HG03159 (cell line): ENCODE measurements around the gene GREB1.

Experiments
- ATAC-seq: cut with Tn5 transposase; IDR thresholded peaks from one replicate; pipeline ENCODE4 v1.9.1; 2021; ENCODE audit warnings: mild to moderate bottlenecking, moderate library complexity; ENCODE audit not compliant: unreplicated experiment

Gene GREB1

DNA sequence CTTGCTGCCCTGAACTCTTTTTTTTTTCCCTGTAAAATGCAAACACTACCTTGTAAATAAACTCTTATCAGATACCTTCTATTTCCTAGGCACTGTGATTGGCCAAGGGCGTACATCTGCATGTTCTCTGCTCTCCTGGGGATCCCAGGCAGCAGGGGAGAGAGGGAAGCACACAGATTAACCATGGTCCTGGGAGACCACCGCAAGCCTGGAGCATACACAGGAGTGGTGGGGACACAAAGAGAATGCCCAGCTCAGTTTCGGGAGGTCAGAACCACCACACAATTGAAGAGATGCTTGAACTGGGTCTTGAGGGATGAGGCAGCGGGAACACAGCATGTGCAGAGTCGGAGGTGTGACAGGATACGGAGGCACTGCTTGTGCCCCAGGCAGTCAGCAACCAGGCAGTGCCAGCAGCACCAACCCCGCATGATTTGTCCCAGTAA lies 2.1 kb downstream of the GREB1 start:
- no peak for ATAC-seq

DNA sequence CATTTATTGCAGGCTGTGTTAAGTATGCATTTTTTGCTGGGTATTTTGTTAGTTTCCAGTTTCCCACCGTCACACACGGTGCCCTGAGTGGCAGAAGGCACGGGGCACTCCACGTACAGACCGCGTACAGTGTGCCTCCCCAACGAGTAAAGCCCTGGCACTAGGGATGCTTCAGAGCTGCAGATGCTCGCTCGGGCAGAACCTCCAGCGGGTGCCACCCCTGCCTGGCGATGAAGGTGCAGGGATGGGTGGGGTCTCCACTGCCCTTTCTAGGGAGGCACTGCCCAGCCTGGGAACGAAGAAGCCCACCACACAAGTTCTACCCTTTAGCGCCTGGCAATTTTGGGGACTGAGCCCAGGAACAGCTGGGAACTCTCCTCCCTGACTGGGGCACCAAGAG lies 4.1 kb downstream of the GREB1 start:
- ATAC-seq, result no peak

DNA sequence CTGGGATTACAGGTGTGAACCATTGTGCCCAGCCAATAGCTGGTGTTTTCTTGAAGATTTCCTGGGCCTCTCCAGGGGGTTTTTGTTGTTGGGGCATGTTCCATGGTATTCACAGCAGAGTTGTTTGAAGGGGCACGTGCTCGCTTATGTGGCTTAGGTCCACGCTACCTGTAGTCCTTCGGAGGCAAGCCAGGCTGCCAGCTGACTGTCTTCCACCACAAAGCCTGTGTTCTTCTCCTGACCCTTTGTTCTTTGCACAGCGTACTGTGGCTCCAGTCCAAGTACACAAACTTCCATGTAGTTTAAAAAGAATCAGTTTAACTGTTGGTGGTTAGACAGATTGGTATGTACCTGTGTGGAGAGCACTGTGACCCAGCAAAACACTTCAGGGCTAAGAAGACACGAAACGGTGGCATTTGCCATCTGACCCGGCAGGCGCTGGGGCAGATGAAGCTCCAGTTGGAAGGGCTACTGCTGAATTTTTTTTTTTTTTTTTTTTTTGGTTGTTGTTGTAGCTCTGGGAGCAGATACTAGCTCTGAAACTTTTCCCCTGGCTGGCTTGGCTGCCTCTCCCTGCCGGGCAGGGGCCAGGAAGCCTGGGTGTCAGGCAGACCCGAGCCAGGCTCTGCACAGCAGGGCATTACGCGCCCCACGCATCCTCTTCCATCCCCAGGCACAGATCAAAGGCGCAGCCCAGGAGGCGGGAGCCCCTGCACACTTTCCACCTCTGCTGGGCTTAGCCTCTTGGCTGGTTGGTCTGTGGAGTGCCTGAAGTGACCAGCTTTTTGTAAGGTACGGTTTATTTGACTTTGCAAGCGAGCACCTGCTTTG lies 5.7 kb downstream of the GREB1 start:
- no peak for ATAC-seq

DNA sequence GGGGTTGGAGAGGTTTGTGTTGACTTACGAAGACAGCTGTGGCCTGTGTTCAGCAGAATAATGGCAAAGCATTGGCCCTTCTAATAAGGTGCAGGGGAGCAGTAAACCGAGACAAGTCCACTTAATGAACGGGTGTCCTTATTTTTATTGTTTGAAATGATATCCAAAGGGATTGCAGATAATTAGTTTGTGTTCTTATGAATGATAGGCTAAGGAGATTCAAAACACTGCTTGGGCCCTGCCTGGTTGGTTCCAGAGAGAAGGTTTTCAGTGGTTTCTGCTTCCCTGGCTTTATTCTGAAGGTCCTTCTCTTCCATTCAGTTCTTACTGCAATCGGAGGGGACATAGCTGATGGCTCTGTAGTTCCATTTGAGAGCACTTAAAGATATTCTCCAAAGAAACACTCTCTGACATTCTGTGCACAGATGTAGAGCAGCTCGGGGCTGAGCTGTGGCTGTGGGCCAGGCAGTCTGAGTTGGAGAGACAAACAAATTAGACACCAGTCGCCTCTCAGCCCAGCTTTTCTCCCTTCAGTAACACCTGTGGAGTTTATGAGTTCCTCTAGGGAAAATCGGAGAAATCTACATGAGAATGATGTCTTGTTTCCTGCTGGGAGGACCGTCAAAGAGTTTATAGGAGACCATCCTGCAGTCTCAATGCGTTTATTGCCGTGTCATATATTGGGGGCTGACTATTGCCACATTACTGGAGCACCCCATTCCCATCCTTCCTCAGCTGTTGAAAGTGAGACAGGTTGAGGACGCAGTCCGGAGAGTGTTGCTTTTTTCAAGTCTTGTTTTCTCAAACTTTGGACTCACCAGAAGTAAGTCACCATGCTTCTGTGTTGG lies 6.5 kb downstream of the GREB1 start:
- no peak for ATAC-seq

DNA sequence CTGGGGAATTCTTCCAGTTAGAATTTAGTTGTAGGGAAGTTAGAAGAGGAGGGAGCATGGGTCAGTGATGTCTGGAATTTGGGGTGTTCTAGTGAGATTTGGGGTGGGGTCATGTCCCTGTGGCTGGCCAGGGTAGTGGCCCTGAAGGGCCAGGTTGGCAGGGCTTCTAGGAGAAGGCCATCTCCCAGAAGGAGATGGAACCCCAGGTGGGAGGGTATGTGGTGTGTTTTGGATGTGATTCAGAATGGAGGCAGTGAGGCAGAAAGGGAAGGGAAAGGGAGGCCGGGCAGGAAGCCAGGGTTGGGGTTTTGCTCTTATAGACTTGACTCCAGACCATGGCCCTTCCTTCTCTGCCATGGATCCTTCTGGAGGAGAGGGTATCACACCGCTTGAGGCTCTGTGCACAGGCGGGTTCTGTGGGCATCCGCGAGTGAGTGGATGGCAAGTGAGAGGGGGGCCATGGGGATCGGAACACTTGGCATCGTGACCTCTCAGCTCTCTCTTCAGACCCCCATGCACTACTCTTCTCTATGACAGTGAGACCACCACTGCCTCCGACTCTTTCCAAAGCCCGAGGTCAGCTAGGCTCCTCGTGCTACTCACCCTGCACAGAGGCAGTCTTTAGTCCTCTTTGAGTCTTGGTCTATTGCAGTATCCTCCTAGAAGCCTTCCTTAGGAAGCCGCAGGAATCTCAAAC lies 7.3 kb downstream of the GREB1 start:
- ATAC-seq, result no peak

DNA sequence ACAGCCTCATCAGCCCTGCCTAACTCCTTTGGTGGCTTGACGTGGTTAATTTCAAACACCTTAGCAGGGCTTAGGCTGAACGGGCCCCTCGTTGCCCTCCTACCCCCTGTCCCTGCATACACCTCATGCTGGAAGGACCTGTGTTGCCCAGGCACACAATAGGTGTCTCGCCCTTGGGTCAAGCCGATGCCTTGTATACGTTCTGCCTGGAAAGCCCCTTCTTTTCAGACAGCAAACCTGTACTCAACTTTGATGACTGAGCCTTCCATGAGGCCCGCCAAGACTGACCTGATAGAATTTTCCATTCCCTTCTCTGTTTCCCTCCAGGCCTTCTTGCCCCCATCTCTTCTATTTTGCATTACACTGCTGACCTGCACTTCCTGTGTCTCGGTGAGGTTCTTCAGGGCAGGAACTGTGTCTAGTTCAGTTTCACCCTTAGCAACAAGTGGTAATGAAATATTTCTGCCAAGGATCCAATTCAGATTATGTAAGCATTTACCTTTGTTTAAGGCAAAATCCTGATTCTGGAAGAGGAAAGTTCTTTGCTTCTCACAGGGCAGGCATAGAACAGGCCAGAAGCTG lies 7.9 kb downstream of the GREB1 start:
- no peak for ATAC-seq

DNA sequence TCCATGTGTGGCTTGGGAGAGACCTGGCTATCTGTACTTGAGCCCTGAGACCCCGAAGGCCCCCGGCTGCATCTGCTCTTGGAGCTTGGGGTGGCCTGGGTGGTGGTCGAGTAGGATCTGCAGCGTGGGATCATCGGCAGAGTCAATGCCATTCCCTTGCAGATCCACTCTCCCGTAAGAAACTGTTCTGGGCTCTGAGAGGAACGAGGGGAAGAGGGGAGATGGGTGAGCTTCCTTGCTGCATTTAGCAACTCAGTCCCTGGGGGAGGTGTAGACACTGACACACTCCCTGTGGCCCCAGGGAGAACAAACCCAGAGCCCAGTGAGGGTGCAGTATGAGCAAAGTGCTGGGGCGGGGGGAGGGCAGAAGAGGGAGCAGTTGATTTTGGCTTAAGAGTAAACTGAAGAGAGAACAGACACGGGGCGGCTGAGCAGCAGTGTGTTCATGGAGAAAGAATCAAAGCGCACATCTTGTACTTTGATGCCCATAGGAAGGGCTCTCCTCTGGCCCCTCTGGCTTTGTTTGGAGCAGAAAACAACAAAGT lies 8.5 kb downstream of the GREB1 start:
- no peak for ATAC-seq

DNA sequence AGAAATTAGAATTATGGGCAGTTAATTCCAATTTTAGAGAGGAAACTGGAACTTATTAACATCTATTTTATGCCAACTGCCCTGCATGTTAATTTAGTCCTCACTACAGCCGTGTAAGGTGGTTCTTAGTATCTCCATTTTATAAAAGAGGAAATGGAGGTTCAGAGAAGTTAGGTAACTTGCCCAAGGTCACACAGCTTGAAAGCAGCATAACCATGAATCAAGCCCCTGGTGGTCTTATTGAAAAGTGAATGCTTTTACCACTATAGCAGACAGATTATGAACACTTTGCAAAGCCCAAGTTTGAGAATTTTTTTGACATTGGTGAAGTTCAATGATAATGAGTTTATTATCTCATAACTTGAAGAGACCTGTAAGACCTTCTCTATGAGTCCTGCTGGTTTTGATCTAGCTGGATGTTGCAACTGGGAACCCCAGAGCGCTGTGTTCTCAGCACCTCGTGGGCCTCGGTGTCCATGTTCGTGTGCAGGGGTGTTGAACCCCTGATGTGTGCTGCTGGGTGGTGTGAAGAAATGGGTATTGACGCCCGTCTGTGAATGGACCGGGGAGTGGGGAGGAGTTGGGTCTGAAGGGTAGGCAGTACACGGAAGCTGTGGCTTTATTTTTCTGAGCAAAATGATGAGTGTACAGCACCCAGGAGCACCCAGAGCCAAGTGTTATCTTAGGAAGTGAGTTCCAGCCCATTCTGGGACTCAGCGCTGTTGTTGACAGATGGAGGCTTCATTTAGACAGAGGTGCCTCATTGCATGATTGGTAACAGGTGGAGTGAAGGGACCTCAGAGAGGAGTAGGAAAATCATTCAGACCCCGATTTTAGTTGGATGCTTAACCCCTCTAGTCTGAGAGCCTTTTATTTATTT lies 9.7 kb downstream of the GREB1 start:
- no peak for ATAC-seq

DNA sequence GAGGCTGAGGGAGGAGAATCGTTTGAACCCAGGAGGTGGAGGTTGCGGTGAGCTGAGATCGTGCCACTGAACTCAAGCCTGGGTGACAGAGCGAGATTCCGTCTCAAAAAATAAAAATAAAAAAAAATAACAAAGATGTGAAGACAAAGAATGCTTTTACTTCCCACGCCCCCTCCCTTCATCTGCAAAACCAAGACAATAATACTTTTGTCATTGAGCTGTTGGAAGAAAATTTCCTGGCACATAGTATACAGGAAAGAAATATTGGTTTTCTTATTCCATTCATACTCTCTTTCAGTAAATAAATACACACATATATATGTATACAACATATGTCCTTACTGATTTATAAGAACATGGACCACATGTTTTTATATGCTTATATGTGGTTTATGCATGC lies 12.2 kb downstream of the GREB1 start:
- ATAC-seq, result no peak

DNA sequence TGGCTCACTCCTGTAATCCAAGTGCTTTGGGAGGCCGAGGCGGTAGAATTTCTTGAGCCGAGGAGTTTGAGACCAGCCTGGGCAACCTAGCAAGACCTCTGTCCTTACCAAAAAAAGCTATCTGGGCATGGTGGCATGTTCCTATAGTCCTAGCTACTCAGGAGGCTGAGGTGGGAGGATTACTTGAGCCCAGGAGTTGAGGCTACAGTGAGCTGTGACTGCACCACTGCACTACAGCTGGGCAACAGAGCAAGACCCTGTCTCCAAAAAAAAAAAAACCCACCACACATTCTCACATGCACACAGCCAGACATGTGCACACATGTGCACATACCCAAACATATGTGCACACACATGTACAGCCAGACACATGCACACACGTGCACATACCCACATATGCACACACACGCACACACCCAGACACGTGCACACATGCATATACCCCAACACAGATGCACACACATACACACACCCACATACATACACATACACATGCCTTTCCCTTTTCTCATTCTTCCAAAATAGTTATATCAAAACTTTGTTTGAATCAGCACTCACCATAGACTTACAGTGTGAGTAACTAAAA lies 14.2 kb downstream of the GREB1 start:
- ATAC-seq, result no peak

DNA sequence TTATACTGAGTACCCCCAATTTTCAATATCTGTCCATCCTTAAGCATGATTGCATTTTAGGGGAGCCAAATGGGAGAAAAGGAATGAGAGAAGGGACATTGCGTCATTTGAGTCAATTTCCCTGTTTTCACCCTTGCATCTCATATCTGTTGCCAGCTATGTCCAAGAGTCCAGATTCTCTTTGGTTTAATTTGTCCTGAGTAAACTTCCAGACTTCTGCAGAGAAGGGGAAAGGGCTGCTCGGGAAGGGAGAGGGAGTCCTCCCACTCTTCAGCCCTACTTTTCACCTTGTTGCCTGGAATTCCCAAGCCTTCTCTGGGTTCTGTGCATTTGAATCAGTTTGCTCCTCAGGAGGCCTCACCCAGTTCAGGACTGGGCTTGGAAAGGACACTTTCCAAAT lies 16.5 kb downstream of the GREB1 start:
- ATAC-seq, result no peak

DNA sequence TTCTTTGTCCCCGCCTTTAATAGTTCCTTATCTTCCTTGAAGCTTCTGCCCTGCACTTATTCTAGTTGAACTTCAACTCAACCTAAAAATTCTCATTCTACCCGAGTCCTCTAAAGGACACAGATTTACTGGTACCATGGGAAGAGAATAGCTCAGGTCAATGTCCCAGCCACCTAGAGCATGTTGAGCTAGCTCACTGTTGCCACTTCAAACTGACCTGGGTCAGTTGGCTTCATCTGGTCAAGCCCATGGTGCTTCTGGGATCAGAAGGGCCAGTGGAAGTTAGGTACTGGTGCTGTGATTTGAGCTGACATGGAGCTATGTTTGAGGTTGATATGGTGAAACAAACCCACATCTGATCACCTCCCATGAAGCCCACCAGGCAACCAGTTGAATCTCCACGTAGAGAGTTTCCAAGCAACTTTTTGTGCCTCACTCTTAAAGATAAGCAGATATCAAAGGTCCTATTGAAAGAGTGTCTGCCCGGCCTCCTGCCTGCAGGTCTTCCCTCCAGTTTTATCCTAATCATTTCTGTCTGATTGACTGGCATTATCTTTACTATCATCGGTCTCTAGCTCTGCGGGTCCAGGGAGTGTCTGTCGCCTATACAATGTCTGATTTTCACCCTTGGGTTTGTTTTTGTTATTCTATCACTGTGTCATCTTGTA lies 17.2 kb downstream of the GREB1 start:
- no peak for ATAC-seq

DNA sequence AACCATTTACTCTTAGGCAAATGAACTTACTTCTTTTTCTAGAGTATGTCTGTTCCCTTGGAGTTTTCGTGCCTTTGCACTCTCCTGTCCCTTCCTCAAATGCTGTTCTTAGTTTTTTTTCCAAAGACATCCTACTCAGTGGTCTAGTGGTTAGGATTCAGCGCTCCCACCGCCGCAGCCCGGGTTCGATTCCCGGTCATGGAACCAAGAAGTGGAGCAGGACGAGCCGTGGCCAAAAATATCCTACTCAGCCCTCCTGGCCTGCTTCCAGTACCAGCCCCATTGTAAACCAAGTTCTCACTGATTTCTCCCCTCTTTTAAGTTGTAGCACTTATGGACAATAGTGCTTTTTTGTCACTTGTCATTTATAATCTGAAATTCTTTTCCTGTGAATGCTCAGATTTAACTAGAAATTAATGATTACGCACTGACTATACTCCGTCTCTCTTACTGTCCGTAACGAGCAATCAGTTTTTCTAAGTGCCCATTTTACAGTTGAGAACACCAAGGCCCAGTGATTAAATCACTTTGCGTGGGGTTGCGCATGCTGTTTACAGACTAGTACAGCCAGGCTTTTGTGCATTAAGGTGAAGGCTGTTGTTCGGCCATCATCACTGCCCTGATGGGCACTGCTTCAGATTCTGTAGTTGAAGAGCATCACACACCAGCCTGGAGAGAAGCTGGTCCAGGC lies 17.9 kb downstream of the GREB1 start:
- no peak for ATAC-seq

DNA sequence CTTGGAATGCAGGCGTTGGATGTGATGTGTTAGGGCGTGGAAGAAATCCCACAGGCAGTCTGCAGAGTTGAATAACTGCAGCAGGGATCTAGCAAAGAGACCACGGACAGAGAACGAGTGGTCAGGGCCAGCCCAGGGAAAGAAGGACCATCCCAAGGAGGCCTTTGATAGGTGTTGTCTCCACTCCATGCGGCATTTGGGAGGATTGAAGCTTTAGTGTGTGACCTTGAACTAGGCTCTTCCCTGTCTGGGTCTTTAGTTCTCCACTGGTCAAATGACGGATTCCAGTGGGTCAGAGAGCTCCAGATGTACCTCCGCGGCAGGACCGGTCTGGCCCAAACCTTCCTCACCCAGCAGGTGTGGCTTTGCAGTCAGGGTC lies 18.4 kb downstream of the GREB1 start:
- ATAC-seq, result no peak

DNA sequence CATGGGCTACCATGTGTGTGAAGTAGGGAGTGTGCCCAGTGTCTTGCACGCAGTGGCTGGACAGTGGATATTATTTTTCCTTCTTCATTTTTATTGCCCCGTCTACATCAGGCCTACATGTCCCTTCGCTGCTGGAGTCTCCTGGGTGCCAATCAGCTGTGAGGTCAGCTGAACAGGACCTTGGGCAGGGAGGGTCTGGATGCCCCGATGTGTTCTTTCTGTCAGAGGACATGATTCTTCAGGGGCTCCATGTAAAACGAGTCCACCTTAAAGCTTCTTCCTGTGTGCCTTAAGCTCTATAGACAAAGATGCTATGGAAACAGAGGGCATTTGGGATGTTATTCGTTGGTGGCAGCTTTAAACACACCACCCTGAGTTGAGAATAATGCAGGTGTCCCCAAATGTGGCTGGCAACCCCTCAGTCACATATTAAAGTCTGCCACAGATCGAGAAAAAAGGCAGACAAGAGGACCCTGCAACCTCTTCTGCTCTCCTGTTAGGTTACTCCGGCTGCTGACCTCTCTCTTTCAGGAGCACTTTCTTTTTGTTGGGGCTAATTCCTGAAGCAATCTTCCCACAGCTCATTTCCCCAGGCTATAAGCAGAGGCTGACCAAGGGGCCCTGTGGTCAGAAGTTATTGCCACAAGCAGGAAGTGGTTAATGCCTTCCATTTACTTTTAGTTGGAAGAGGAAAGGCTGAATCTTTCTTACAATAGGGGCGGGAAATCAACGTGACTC lies 20.0 kb downstream of the GREB1 start:
- ATAC-seq, result no peak

DNA sequence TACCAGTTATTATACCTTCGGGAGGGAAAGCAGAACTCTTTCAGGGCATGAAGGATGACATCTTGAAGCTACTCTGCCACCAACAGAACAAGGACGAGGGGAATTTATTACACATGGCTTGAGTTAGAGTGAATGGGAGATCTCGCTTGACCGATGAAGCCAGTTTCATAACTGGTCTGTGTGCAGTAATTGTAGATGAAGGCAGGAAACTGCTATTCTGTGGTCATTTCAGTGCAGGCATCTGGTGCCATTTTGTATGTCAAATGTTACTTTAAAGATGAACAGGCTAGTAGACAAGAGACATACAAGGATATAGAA lies 20.5 kb downstream of the GREB1 start:
- no peak for ATAC-seq

DNA sequence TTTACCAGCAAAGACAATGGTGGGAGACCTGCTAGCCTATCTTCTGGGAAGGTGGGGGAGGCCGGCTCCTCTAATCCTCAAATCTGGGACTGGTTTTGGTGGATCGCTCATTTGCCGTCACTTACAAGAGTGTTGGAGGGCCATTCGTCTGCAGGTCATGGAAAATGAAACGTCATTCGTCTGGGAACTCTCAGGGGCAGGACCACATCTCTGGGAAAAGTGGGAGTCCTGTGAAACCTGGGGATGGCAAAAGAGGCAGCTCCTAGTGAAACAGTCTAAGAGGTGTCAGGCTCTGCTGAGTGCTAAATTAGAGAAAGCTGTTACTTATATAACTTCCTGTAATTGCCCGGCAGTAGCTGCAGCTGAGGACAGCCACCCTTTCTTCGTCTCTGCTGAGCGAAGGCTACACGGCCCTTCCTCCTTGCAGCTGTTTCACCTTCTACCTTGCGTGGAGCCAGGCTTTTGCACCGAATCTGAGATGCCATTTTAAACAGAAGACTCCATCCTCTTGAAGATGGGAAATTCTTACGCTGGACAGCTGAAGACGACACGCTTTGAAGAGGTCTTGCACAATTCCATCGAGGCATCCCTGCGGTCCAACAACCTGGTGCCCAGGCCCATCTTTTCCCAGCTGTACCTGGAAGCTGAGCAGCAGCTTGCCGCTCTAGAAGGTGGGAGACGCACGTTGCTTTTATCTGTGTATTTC lies 22.4 kb downstream of the GREB1 start:
- no peak for ATAC-seq
